H1 (cell line): ENCODE measurements around the gene ADGRB2. TPM values are rescaled to one million over a fixed set of nuclear protein-coding genes. Genes with fewer than 3 reads are reported as not detected.

Experiments
- ATF2 ChIP-seq: IDR thresholded peaks from 2 replicates; pipeline ENCODE4 v1.6.1; 2012; ENCODE audit warnings: low read length, inconsistent platforms
- BCL11A ChIP-seq, 2 experiments: IDR thresholded peaks; one replicate each; pipeline ENCODE4 v1.6.1; 2011; ENCODE audit warnings: low read depth in 2 of 2, low read length in 2 of 2, mild to moderate bottlenecking in 2 of 2
- CBX5 ChIP-seq: fragments of 300-800, 300-1000 bp; sonication (generic); IDR thresholded peaks from 2 replicates; pipeline ENCODE4 v1.7.1; 2016; ENCODE audit warnings: antibody characterized with exemption, low read length, low read depth
- CHD1 ChIP-seq: IDR thresholded peaks from 2 replicates; pipeline ENCODE4 v1.6.1; 2012; ENCODE audit warnings: low read depth, low read length, improper control_type of control experiment
- CHD2 ChIP-seq: IDR thresholded peaks from 2 replicates; pipeline ENCODE4 v1.6.1; 2012; ENCODE audit warnings: low read length, improper control_type of control experiment
- CTBP2 ChIP-seq: IDR thresholded peaks from 2 replicates; pipeline ENCODE4 v1.7.0; 2011; ENCODE audit warnings: borderline replicate concordance, mild to moderate bottlenecking, moderate library complexity, mixed read lengths, low read length; ENCODE audit not compliant: insufficient read depth, insufficient read length
- JUN ChIP-seq: IDR thresholded peaks from 2 replicates; pipeline ENCODE4 v1.6.1; 2011; ENCODE audit warnings: low read depth, mild to moderate bottlenecking, improper control_type of control experiment, low read length
- RBBP5 ChIP-seq: IDR thresholded peaks from 2 replicates; pipeline ENCODE4 v1.7.1; 2012; ENCODE audit warnings: low read depth, mild to moderate bottlenecking, inconsistent platforms, low read length, moderate library complexity, borderline replicate concordance
- SIX5 ChIP-seq: IDR thresholded peaks from 2 replicates; pipeline ENCODE4 v1.6.1; 2011; ENCODE audit warnings: mild to moderate bottlenecking, low read depth, low read length
- polyA plus RNA-seq, 7 experiments: library from polyadenylated mRNA; depleted of rRNA in 3 of 7; stranded (reverse) in 5 of 7; unstranded in 2 of 7; fragments of >200 nt in 5 of 7; fragments of 200-250 nt in 2 of 7; gene quantifications; 1 replicate in 5 of 7; 2 replicates in 1 of 7; 4 replicates in 1 of 7; pipeline versions ENCODE4 v1.2.1 to v1.2.3, GENCODE V29; 2011 to 2013; ENCODE audit warnings: missing spikeins in 2 of 7, mixed read lengths in 2 of 7
- total RNA-seq: library from RNA; stranded (reverse); fragmentation: NEBNext Ultra II Directional; extraction: Animal tissue kit (Norgen Biotek cat#: 25700); gene quantifications from 2 replicates; pipeline ENCODE4 v1.2.1, GENCODE V29; 2021

Gene ADGRB2
- total and polyA plus RNA-seq, 2 of the 8 experiments (the other 6 are each of a cell fraction or from before 2014, with no cell fraction given) = 15.6 to 26.2 TPM

GRCh38 chr1:31753707-31754349 lies 10.3 kb downstream of the ADGRB2 start (continued):
- no peak for TF ChIP-seq BCL11A (IDR thresholded peaks at IDR 0.05; ENCODE audit: low read depth in 2 of 2, low read length in 2 of 2)
- TF ChIP-seq CHD1 = no peak
- TF ChIP-seq JUN = no peak
- TF ChIP-seq RBBP5 = no peak
- no peak for TF ChIP-seq ATF2
- TF ChIP-seq CHD2 = no peak
- no peak for TF ChIP-seq SIX5
- TF ChIP-seq CTBP2 = no peak
- no peak for TF ChIP-seq CBX5
